HEK293 (cell line): Measurements from ENCODE around the gene FSTL4.

Source experiments
- CTCF ChIP-seq: fragments of 450-650 bp; formaldehyde crosslinking; IDR thresholded peaks from 2 replicates; pipeline ENCODE4 v1.5.1; 2016; ENCODE audit warnings: missing biosample characterization, missing genetic modification characterization
- HOXA7 ChIP-seq: sonication (generic); formaldehyde crosslinking; IDR thresholded peaks from 2 replicates; pipeline ENCODE4 v1.8.1; 2022; ENCODE audit warnings: missing genetic modification reagents, borderline replicate concordance
- KLF1 ChIP-seq: fragments of 450-650 bp; formaldehyde crosslinking; IDR thresholded peaks from 2 replicates; pipeline ENCODE4 v1.5.1; 2016; ENCODE audit warnings: missing biosample characterization, missing genetic modification characterization
- KLF16 ChIP-seq: fragments of 450-650 bp; formaldehyde crosslinking; IDR thresholded peaks from 2 replicates; pipeline ENCODE4 v1.5.1; 2017; ENCODE audit warnings: missing biosample characterization, missing genetic modification characterization
- RBAK ChIP-seq: fragments of 450-650 bp; formaldehyde crosslinking; IDR thresholded peaks from 2 replicates; pipeline ENCODE4 v1.5.1; 2016; ENCODE audit warnings: missing biosample characterization, missing genetic modification characterization
- TCF7L2 ChIP-seq: IDR thresholded peaks from 2 replicates; pipeline ENCODE4 v1.6.1; 2011; ENCODE audit warnings: low read depth, mild to moderate bottlenecking, inconsistent platforms, low read length, moderate library complexity, borderline replicate concordance
- ZFP69B ChIP-seq: fragments of 450-650 bp; formaldehyde crosslinking; IDR thresholded peaks from 2 replicates; pipeline ENCODE4 v1.5.1; 2016; ENCODE audit warnings: missing biosample characterization, missing genetic modification characterization
- ZNF146 ChIP-seq: fragments of 450-650 bp; formaldehyde crosslinking; IDR thresholded peaks from 2 replicates; pipeline ENCODE4 v1.5.1; 2016; ENCODE audit warnings: missing biosample characterization, missing genetic modification characterization
- ZNF266 ChIP-seq: fragments of 450-650 bp; formaldehyde crosslinking; IDR thresholded peaks from 2 replicates; pipeline ENCODE4 v1.5.1; 2016; ENCODE audit warnings: missing biosample characterization, missing genetic modification characterization, low read depth
- ZNF274 ChIP-seq, 2 experiments: fragments of 200-500 bp in 1 of 2; fragments of 450-650 bp in 1 of 2; sonication (Bioruptor generic) in 1 of 2; formaldehyde crosslinking in 1 of 2; IDR thresholded peaks; 2 replicates each; pipeline versions ENCODE4 v1.5.1 to v1.6.1; 2014 to 2016; ENCODE audit warnings: borderline replicate concordance in 1 of 2, inconsistent platforms in 1 of 2, low read length in 1 of 2, missing biosample characterization in 1 of 2, missing genetic modification characterization in 1 of 2
- ZSCAN16 ChIP-seq: fragments of 450-650 bp; formaldehyde crosslinking; IDR thresholded peaks from 2 replicates; pipeline ENCODE4 v1.5.1; 2016; ENCODE audit warnings: missing biosample characterization, missing genetic modification characterization
- TF ChIP-seq, protein P1 (sequence below): fragments of 450-650 bp; formaldehyde crosslinking; IDR thresholded peaks from 2 replicates; pipeline ENCODE4 v1.5.1; 2016; ENCODE audit warnings: missing biosample characterization, missing genetic modification characterization

GRCh38 chr5:133373121-133373870, 239.0 kb downstream of the FSTL4 start:
- no peak for TF ChIP-seq ZNF274 (IDR thresholded peaks at IDR 0.05; ENCODE audit: low read length)
- TF ChIP-seq ZNF274 (tag by site-specific recombination; IDR thresholded peaks at IDR 0.05; ENCODE audit: borderline replicate concordance), result no peak
- TF ChIP-seq ZNF146 (tag by site-specific recombination), result no peak
- TF ChIP-seq, protein P1, sequence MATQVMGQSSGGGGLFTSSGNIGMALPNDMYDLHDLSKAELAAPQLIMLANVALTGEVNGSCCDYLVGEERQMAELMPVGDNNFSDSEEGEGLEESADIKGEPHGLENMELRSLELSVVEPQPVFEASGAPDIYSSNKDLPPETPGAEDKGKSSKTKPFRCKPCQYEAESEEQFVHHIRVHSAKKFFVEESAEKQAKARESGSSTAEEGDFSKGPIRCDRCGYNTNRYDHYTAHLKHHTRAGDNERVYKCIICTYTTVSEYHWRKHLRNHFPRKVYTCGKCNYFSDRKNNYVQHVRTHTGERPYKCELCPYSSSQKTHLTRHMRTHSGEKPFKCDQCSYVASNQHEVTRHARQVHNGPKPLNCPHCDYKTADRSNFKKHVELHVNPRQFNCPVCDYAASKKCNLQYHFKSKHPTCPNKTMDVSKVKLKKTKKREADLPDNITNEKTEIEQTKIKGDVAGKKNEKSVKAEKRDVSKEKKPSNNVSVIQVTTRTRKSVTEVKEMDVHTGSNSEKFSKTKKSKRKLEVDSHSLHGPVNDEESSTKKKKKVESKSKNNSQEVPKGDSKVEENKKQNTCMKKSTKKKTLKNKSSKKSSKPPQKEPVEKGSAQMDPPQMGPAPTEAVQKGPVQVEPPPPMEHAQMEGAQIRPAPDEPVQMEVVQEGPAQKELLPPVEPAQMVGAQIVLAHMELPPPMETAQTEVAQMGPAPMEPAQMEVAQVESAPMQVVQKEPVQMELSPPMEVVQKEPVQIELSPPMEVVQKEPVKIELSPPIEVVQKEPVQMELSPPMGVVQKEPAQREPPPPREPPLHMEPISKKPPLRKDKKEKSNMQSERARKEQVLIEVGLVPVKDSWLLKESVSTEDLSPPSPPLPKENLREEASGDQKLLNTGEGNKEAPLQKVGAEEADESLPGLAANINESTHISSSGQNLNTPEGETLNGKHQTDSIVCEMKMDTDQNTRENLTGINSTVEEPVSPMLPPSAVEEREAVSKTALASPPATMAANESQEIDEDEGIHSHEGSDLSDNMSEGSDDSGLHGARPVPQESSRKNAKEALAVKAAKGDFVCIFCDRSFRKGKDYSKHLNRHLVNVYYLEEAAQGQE, result no peak
- no peak for TF ChIP-seq CTCF (tag by site-specific recombination)
- no peak for TF ChIP-seq HOXA7 (CRISPR knock-in tag)
- TF ChIP-seq RBAK, result no peak
- no peak for TF ChIP-seq KLF16
- no peak for TF ChIP-seq ZNF266 (tag by site-specific recombination)
- no peak for TF ChIP-seq ZSCAN16
- TF ChIP-seq KLF1 (tag by site-specific recombination), result no peak
- TF ChIP-seq ZFP69B (tag by site-specific recombination), result no peak
- no peak for TF ChIP-seq TCF7L2
